Germinal center (tissue), 1 donor: Measurements from ENCODE around the gene SPRYD4.
"Not testable (repeated sequence)": the region's sequence is repeated elsewhere in the genome, so short reads cannot be mapped to it uniquely, and the experiment has no call there.

ENCODE experiments used
- DNase-seq: peaks from one replicate; pipeline ENCODE4 v3.0.0; 2012; ENCODE audit warnings: mixed read lengths, low spot score

The SPRYD4 gene

GRCh38 chr12:56468216-56469006 is at the start of gene SPRYD4:
TSS of gene SPRYD4 (plus strand) at chr12:56468578. CDS start at chr12:56468592, 14 bp downstream.
- peak; percentile 96 for DNase-seq

DNA sequence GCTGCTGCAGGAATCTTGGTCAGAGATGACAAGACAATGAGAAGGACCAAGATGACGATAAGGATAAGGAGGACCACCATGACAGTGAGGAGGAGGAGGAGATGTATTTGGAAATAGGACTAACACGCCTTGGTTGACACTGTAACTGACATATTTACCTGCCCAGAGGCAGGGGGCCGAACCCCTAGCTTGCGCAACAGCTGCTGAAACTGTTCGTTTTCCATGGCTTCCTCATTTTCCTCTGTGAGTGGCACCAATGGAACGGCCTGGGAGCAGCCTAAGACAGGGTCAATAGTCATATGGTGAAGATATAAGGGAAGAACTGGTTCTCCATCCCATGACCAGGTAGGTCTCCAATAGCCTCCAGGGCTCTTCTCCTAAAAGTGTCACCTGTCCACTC is 48.0 kb upstream of the SPRYD4 start:
- DNase-seq, result no peak

GRCh38 chr12:56425193-56425592 is 43.2 kb upstream of the SPRYD4 start:
- DNase-seq, result no peak

GRCh38 chr12:56425940-56426438 is 42.4 kb upstream of the SPRYD4 start:
- no peak for DNase-seq

GRCh38 chr12:56431288-56431687 is 37.1 kb upstream of the SPRYD4 start:
- no peak for DNase-seq

DNA sequence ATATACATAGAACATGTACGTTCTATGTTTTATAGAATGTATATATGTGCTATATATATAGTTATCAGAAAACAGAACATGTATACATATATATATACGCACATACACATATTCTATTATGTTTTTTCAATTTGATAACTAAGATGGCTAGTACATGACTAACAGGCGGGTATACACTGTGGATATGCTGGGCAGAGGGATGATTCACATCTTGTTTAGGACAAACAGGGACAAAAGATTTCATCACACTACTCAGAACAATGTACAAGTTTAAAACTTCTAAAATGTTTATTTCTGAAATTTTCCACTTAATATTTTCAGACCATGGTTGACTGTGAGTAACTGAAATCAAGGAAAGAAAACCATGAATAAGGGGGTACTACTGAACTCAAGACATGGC is 36.5 kb upstream of the SPRYD4 start:
- no peak for DNase-seq

GRCh38 chr12:56434828-56435227 is 33.5 kb upstream of the SPRYD4 start:
- no peak for DNase-seq

DNA sequence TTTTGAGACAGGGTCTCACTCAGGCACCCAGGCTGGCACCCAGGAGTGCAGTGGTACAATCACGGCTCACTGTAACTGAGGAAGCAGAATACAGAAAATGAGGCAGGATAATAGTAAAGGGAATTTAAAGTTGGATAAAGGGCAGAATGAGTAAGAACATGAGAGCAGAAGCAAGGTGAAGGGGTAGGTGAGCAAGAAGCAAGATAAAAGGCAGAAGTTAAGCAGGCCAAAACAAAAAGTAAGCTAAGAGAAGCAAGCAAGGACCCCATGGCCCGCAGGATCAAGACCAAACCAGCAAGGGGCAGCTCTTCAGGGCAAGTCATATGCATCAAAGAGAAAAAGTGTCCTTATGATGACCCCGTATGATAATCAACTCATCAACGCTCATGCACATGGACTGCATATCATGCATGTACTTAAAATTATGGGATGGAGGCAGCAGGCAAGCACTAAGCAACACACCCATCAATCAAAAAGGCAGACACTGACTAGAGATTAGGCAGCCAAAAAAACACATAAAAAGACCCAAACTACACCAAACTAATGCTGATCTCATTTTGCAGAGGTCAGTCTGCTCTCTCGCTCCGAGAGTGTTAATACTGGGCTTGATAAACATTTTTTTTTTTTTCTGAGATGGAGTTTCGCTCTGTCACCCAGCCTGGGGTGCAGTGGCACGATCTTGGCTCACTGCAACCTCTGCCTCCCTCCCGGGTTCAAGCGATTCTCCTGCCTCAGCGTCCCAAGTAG is 30.8 kb upstream of the SPRYD4 start:
- DNase-seq, result no peak

GRCh38 chr12:56443208-56443607 is 25.2 kb upstream of the SPRYD4 start:
- DNase-seq, result not testable (repeated sequence)

DNA sequence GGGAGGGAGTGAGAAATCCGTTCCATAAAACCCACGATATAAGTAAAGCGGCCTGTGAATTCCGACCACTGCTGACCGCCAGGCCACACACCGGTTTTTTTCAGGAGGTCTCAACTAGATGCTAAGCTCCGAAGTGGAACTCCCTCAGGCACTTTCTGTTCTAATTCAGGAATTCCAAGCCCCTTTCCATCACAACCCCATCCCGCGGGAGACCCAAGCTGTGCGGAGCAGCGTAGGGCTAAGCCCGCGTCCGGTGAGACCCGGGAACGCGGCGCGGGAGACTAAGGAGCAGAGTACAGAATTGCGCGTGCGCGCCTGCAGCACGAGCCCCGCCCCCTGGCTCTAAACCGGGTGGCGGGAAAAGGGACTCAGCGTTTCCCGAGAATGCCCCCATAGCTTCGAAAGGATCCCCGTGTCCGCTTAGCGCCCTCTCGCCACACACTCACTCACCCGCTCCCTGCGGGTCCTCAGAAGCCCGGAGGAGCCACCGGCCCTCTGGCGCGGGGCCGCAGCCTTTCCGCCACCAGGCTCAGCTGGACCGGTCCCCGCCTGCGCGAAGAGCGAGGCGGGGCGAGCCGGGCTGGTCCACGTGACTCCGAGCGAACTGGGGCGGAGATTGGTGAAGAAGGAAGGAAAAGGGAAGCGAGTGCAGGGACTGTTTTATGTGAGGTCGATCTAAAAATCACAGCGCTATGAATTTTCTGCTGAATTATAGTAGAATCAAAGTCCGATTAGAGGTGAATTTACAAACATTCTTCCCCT is 19.3 kb upstream of the SPRYD4 start, which contains the start of gene TIMELESS:
Gene TIMELESS, minus strand, starts transcription at position 567 of the 762 bp plus-strand sequence. CDS start 15,256 bp downstream, outside the sequence.
- peak; percentile 97 for DNase-seq

DNA sequence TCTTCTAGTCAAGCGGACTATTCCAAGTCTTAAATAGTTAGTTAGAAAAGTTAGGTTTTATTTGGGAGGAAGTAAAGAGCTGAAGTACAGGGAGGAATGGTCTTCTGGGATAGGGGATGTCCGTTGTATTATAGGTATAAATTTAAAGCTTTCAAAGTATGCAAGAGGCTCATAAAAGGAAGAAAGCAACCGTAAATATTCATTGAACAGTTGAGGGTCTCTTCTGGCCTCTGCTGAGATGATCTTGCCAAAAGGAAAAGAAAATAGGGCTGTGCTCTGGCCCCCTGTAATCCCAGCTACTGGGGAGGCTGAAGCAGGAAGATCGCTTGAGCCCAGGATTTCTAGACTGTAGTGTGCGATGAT is 18.8 kb upstream of the SPRYD4 start:
- no peak for DNase-seq

GRCh38 chr12:56450241-56450640 is 18.1 kb upstream of the SPRYD4 start:
- DNase-seq, result no peak

- no peak for DNase-seq
Observed at GRCh38 chr12:56451147-56451546, 17.2 kb upstream of the SPRYD4 start.

- no peak for DNase-seq
Observed at GRCh38 chr12:56454557-56454956, 13.8 kb upstream of the SPRYD4 start, which contains the start of gene MIP. TSS of gene MIP (minus strand) at chr12:56454657. CDS start at chr12:56454613, 44 bp downstream.

GRCh38 chr12:56457817-56458216 is 10.6 kb upstream of the SPRYD4 start:
- no peak for DNase-seq

DNA sequence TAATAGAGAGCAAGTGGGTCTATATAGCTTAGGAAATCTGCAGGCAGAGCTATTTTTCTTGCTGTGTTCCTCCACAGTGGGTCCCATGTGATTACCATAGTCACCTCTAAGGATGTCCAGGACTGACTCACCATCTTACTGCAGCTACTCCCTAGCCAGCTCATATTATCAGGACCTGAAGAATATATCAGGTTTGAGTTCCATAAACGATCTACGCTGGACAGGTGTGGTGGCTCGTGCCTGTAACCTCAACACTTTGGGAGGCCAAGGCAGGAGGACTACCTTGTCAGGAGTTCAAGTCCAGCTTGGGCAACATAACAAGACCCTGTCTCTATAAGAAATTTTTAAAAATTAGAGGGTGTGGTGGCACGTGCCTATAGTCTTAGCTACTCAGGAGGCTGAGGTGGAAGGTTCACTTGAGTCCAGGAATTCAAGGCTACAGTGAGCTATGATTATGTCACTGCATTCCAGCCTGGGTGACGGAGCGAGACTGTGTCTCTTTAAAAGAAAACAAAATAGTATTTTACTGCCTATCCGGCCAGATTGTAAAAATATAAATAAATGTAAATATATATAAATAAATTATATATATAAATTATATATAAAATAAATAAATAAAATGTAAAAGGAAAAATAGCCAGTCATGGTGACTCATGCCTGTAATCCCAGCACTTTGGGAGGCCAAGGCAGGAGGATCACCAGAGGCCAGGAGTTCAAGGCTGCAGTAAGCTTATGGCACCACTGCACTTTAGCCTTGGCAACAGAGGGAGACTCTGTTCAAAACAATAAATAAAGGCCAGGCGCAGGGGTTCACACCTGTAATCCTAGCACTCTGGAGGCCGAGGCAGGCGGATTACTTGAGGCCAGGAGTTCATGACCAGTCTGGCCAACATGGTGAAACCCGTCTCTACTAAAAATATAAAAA is 6.9 kb upstream of the SPRYD4 start:
- no peak for DNase-seq

GRCh38 chr12:56462565-56462964 is 5.8 kb upstream of the SPRYD4 start:
- no peak for DNase-seq

- DNase-seq, result no peak
Observed at GRCh38 chr12:56469007-56469930, 891 bp downstream of the SPRYD4 start.

DNA sequence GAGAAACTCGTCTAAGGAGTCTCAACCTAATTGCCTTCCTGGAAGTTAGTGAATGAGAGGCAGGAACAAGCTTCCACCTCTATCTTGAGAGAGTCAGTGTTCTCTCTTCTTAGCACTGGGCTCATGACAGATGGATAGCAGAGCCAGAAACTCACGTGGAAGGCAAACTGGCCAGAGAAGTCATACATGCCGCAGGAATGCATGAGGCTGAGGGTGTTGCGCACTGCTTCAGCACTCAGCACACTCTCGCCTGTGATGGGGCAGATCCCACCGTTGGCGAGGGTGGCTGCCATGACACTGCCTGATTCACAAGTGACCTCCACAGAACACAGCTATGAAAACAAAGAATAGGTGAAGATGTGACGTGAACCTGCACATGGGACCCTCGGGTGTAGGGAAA is 6.0 kb downstream of the SPRYD4 start:
- no peak for DNase-seq

DNA sequence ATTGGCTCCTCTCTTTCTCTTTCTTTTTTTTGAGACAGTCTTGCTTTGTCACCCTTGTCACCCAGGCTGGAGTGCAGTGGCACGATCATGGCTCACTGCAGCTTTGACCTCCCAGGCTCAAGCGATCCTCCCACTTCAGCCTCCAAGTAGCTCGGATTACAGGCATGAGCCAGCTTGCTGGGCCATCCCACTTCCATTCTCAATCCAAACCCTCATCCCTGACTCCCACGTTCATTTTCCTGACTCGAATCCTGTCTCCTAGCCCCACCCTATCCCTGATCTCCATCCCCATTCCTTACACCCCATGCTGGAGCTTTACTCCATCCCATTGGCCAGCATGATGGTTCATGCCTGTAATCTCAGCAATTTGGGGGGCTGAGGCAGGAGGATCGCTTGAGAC is 7.8 kb downstream of the SPRYD4 start:
- no peak for DNase-seq
